HepG2 (cell line): ENCODE data around the gene RABEP1. TPM values are rescaled to one million over a fixed set of nuclear protein-coding genes. Genes with fewer than 3 reads are reported as not detected.

Experiments used
- BORCS8-MEF2B ChIP-seq: sonication (generic); formaldehyde crosslinking; IDR thresholded peaks from 2 replicates; pipeline ENCODE4 v1.8.0; 2022; ENCODE audit warnings: mild to moderate bottlenecking, missing genetic modification reagents
- ELF4 ChIP-seq: sonication (generic); formaldehyde crosslinking; IDR thresholded peaks from 2 replicates; pipeline ENCODE4 v1.5.0; 2020; ENCODE audit warnings: missing genetic modification reagents, mild to moderate bottlenecking, moderate library complexity, borderline replicate concordance
- MAZ ChIP-seq, 2 experiments: sonication (generic) in 1 of 2; formaldehyde crosslinking in 1 of 2; IDR thresholded peaks; 2 replicates each; pipeline versions ENCODE4 v1.5.0 to v1.6.1; 2012 to 2020; ENCODE audit warnings: low read depth in 2 of 2, mild to moderate bottlenecking in 2 of 2, borderline replicate concordance in 1 of 2, improper control_type of control experiment in 1 of 2, low read length in 1 of 2, missing genetic modification reagents in 1 of 2, moderate library complexity in 1 of 2
- NAIF1 ChIP-seq: sonication (generic); formaldehyde crosslinking; IDR thresholded peaks from 2 replicates; pipeline ENCODE4 v1.5.0; 2020; ENCODE audit warnings: mild to moderate bottlenecking, missing genetic modification reagents, borderline replicate concordance
- PAWR ChIP-seq: sonication (generic); formaldehyde crosslinking; IDR thresholded peaks from 2 replicates; pipeline ENCODE4 v1.4.0; 2020; ENCODE audit warnings: missing genetic modification reagents, mild to moderate bottlenecking, borderline replicate concordance
- PCBP1 ChIP-seq: fragments of 200-400 bp; formaldehyde crosslinking; IDR thresholded peaks from 2 replicates; pipeline ENCODE4 v1.6.1; 2017; ENCODE audit warnings: mild to moderate bottlenecking, low read depth, low read length, borderline replicate concordance
- POLR2G ChIP-seq: fragments of 200-400 bp; formaldehyde crosslinking; IDR thresholded peaks from 2 replicates; pipeline ENCODE4 v1.6.1; 2018; ENCODE audit warnings: mild to moderate bottlenecking, low read depth, low read length, moderate library complexity
- RELA ChIP-seq: sonication (generic); formaldehyde crosslinking; IDR thresholded peaks from 2 replicates; pipeline ENCODE4 v1.4.0; 2020; ENCODE audit warnings: missing genetic modification reagents
- REPIN1 ChIP-seq: sonication (generic); formaldehyde crosslinking; IDR thresholded peaks from 2 replicates; pipeline ENCODE4 v1.8.0; 2022; ENCODE audit warnings: missing genetic modification reagents, low read depth, mild to moderate bottlenecking, borderline replicate concordance
- RNF219 ChIP-seq: sonication (generic); formaldehyde crosslinking; IDR thresholded peaks from 2 replicates; pipeline ENCODE4 v1.5.0; 2020; ENCODE audit warnings: mild to moderate bottlenecking, missing genetic modification reagents
- TFE3 ChIP-seq: IDR thresholded peaks from 2 replicates; pipeline ENCODE4 v1.6.1; 2016
- THYN1 ChIP-seq: sonication (generic); formaldehyde crosslinking; IDR thresholded peaks from 2 replicates; pipeline ENCODE4 v1.8.1; 2023; ENCODE audit warnings: low read depth, mild to moderate bottlenecking, moderate library complexity, missing genetic modification reagents, borderline replicate concordance
- ZFP90 ChIP-seq: sonication (generic); formaldehyde crosslinking; IDR thresholded peaks from 2 replicates; pipeline ENCODE4 v1.8.0; 2022; ENCODE audit warnings: missing genetic modification reagents, mild to moderate bottlenecking, inconsistent platforms, borderline replicate concordance
- ZNF136 ChIP-seq: sonication (generic); formaldehyde crosslinking; IDR thresholded peaks from 2 replicates; pipeline ENCODE4 v1.8.1; 2022; ENCODE audit warnings: low read depth, mild to moderate bottlenecking, moderate library complexity, missing genetic modification reagents
- ZNF143 ChIP-seq: sonication (generic); formaldehyde crosslinking; IDR thresholded peaks from 2 replicates; pipeline ENCODE4 v1.4.0; 2020; ENCODE audit warnings: missing genetic modification reagents
- ZNF18 ChIP-seq: sonication (generic); formaldehyde crosslinking; IDR thresholded peaks from 2 replicates; pipeline ENCODE4 v1.8.0; 2022; ENCODE audit warnings: mild to moderate bottlenecking, missing genetic modification reagents; ENCODE audit not compliant: insufficient replicate concordance
- ZNF30 ChIP-seq: sonication (generic); formaldehyde crosslinking; IDR thresholded peaks from 2 replicates; pipeline ENCODE4 v1.5.0; 2020; ENCODE audit warnings: mild to moderate bottlenecking, missing genetic modification reagents
- ZNF362 ChIP-seq: sonication (generic); formaldehyde crosslinking; IDR thresholded peaks from 2 replicates; pipeline ENCODE4 v1.4.0; 2020; ENCODE audit warnings: missing genetic modification reagents, mild to moderate bottlenecking, borderline replicate concordance
- ZNF367 ChIP-seq: sonication (generic); formaldehyde crosslinking; IDR thresholded peaks from 2 replicates; pipeline ENCODE4 v1.4.0; 2020; ENCODE audit warnings: missing genetic modification reagents, borderline replicate concordance
- ZNF549 ChIP-seq: sonication (generic); formaldehyde crosslinking; IDR thresholded peaks from 2 replicates; pipeline ENCODE4 v1.5.0; 2020; ENCODE audit warnings: missing genetic modification reagents
- ZNF556 ChIP-seq: sonication (generic); formaldehyde crosslinking; IDR thresholded peaks from 2 replicates; pipeline ENCODE4 v1.4.0; 2020; ENCODE audit warnings: mild to moderate bottlenecking, missing genetic modification reagents, borderline replicate concordance
- ZNF557 ChIP-seq: sonication (generic); formaldehyde crosslinking; IDR thresholded peaks from 2 replicates; pipeline ENCODE4 v1.4.0; 2020; ENCODE audit warnings: missing genetic modification reagents
- ZNF841 ChIP-seq: sonication (generic); formaldehyde crosslinking; IDR thresholded peaks from 2 replicates; pipeline ENCODE4 v1.8.1; 2023; ENCODE audit warnings: missing genetic modification reagents, borderline replicate concordance
- polyA plus RNA-seq, 8 experiments: library from polyadenylated mRNA; depleted of rRNA in 3 of 8; stranded (reverse) in 7 of 8; unstranded in 1 of 8; fragments of >200 nt; fragmentation: Illumina TruSeq in 4 of 8; extraction: Trizol in 4 of 8; gene quantifications; 2 replicates each; pipeline versions ENCODE4 v1.2.1 to v1.2.3, GENCODE V29; 2011 to 2016; ENCODE audit warnings: low read depth in 4 of 8, missing spikeins in 1 of 8, mixed read lengths in 1 of 8; ENCODE audit not compliant: insufficient read depth in 1 of 8
- total RNA-seq, 5 experiments: library from RNA; depleted of rRNA; stranded (reverse); fragments of >200 nt; fragmentation: Illumina TruSeq; extraction: Trizol; gene quantifications; 2 replicates each; pipeline ENCODE4 v1.2.3, GENCODE V29; 2016; ENCODE audit warnings: low read depth in 1 of 5

RABEP1 gene
- total and polyA plus RNA-seq, 2 of the 13 experiments (the other 11 are each of a cell fraction or from before 2014, with no cell fraction given) = 13.7 to 41.5 TPM

GRCh38 chr17:5419356-5419958 is 137.4 kb downstream of the RABEP1 start, which contains the start of gene NUP88 (continued):
- TF ChIP-seq ZNF362 (CRISPR knock-in tag) (no peak), ZFP90 (CRISPR knock-in tag) (no peak), RELA (CRISPR knock-in tag) (no peak), ZNF143 (CRISPR knock-in tag) (no peak), RNF219 (CRISPR knock-in tag) (no peak), ZNF18 (CRISPR knock-in tag) (no peak), ELF4 (CRISPR knock-in tag) (0 out of 2 replicates have a peak, but pooled peaks have one; percentile 18), PCBP1 (0 out of 2 replicates have a peak, but pooled peaks have one; percentile 40), ZNF136 (CRISPR knock-in tag) (no peak), ZNF557 (CRISPR knock-in tag) (no peak), ZNF556 (CRISPR knock-in tag) (no peak), ZNF841 (CRISPR knock-in tag) (no peak), BORCS8-MEF2B (CRISPR knock-in tag) (peak; percentile 67), POLR2G (peak; percentile 82), PAWR (no peak), ZNF367 (CRISPR knock-in tag) (no peak), TFE3 (no peak), REPIN1 (CRISPR knock-in tag) (no peak), ZNF30 (CRISPR knock-in tag) (no peak), ZNF549 (CRISPR knock-in tag) (no peak), THYN1 (CRISPR knock-in tag) (no peak), MAZ (IDR thresholded peaks at IDR 0.05; ENCODE audit: borderline replicate concordance, low read depth, low read length) (0 out of 2 replicates have a peak, but pooled peaks have one; percentile 23), MAZ (CRISPR knock-in tag; IDR thresholded peaks at IDR 0.05; ENCODE audit: low read depth) (peak; percentile 87), NAIF1 (CRISPR knock-in tag) (no peak)
